IPS-15b (cell line): ENCODE data around the gene UACA.

Experiments used
- H3K27me3 ChIP-seq: one replicate; pipeline ENCODE4 v1.6.1; 2013; ENCODE audit warnings: low read length; ENCODE audit not compliant: control insufficient read depth, insufficient read depth
- H3K36me3 ChIP-seq: one replicate; pipeline ENCODE4 v1.6.1; 2013; ENCODE audit warnings: low read length; ENCODE audit not compliant: control insufficient read depth, insufficient read depth
- H3K4me1 ChIP-seq: one replicate; pipeline ENCODE4 v1.6.1; 2013; ENCODE audit warnings: mild to moderate bottlenecking, low read length; ENCODE audit not compliant: control insufficient read depth, insufficient read depth
- H3K4me3 ChIP-seq: one replicate; pipeline ENCODE4 v1.5.1; 2013; ENCODE audit warnings: low read depth, low read length
- H3K9ac ChIP-seq: one replicate; pipeline ENCODE4 v1.6.1; 2013; ENCODE audit warnings: low read depth, mild to moderate bottlenecking, low read length
- H3K9me3 ChIP-seq: one replicate; pipeline ENCODE4 v1.6.1; 2013; ENCODE audit warnings: mild to moderate bottlenecking, low read length; ENCODE audit not compliant: control insufficient read depth, insufficient read depth

Gene UACA

GRCh38 chr15:70715840-70716485 lies 47.4 kb downstream of the UACA start:
- Histone ChIP-seq H3K27me3 (no peaks in the 10 kb centered on the region), H3K9me3 (no peaks in the 10 kb centered on the region), H3K4me1 (no peaks in the 10 kb centered on the region), H3K9ac (no peak overlapping the region), H3K36me3 (no peaks in the 10 kb centered on the region), H3K4me3 (no peak overlapping the region)

- Histone ChIP-seq H3K9me3 (no peaks in the 10 kb centered on the region), H3K27me3 (no peaks in the 10 kb centered on the region), H3K36me3 (no peaks in the 10 kb centered on the region), H3K4me3 (no peak overlapping the region), H3K9ac (no peak overlapping the region), H3K4me1 (peaks cover 3% of the 10 kb centered on the region)
Measured at GRCh38 chr15:70714565-70714964, 48.8 kb downstream of the UACA start.

- Histone ChIP-seq H3K4me3 (no peak overlapping the region), H3K9me3 (no peaks in the 10 kb centered on the region), H3K9ac (no peak overlapping the region), H3K36me3 (no peaks in the 10 kb centered on the region), H3K4me1 (peaks cover 6% of the 10 kb centered on the region), H3K27me3 (no peaks in the 10 kb centered on the region)
Measured at GRCh38 chr15:70714015-70714414, 49.3 kb downstream of the UACA start.

DNA sequence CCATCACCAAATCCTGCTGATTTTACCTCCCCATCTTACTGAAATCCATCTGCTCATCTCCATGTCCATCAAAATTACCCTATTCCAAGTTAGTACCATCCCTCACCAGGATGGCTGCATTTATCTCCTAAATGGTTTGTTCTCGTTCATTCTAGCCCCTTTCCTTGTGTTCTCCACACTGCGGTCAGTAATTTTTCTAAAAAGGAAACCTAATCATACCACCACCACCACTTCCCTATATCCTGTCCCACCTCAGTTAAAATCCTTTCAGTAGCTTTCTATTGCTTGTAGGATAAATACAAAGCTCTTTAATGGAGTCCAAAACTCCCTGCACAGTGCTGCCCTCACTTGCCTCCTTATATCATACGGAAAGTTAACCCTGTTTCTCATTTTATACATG lies 51.1 kb downstream of the UACA start:
- Histone ChIP-seq H3K9me3 (no peaks in the 10 kb centered on the region), H3K9ac (no peak overlapping the region), H3K4me3 (no peak overlapping the region), H3K36me3 (no peaks in the 10 kb centered on the region), H3K4me1 (peaks cover 10% of the 10 kb centered on the region), H3K27me3 (no peaks in the 10 kb centered on the region)

DNA sequence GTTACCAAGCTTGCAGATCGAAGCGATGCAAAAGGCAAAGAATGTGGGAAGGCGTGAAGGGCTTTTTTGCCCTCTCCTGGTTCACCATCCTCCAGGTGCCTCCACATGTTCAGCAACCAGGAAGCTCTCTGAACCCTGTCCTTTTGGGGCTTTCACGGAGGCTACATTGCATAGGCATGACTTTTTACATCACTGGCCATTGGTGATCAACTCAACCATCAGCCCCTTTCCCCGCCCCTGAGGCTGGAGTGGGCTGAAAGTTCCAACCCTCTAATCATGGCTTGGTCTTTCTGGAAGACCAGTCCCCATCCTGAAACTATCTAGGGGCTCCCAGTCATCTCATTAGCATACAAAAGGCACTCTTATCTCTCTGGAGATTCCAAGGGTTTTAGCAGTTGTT lies 52.6 kb downstream of the UACA start:
- no peak overlapping the region for H3K4me3 ChIP-seq
- no peaks in the 10 kb centered on the region for H3K9me3 ChIP-seq
- H3K4me1 ChIP-seq, result peaks cover 10% of the 10 kb centered on the region

DNA sequence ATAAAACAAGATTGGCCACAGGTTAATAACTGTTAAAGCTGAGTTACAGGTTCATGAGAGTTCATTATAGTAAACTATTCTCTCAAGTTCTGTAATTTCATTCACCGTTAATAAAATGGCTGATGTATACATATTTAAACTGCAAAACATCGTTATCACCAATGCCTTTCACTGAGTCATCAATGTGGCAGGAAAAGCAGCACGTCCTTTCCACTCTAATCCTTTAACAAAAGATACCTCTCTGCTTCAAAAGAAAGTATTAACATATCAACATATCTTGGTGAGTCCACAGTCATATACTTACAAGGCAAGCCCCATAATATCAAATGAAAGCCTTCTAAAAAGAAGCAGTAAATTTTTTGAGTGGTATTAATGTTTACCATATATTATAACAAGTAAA lies 54.5 kb downstream of the UACA start:
- Histone ChIP-seq H3K4me3 (no peak overlapping the region), H3K4me1 (peaks cover 12% of the 10 kb centered on the region), H3K9me3 (no peaks in the 10 kb centered on the region), H3K27me3 (no peaks in the 10 kb centered on the region), H3K36me3 (no peaks in the 10 kb centered on the region), H3K9ac (no peak overlapping the region)

More for the DNA sequence above, 52.6 kb downstream of the UACA start:
- no peaks in the 10 kb centered on the region for H3K27me3 ChIP-seq
- H3K9ac ChIP-seq, result no peak overlapping the region
- no peaks in the 10 kb centered on the region for H3K36me3 ChIP-seq

GRCh38 chr15:70707686-70708300 lies 55.6 kb downstream of the UACA start:
- H3K9ac ChIP-seq, result no peak overlapping the region
- H3K27me3 ChIP-seq, result no peaks in the 10 kb centered on the region
- no peak overlapping the region for H3K4me3 ChIP-seq
- no peaks in the 10 kb centered on the region for H3K9me3 ChIP-seq
- H3K4me1 ChIP-seq, result peaks cover 17% of the 10 kb centered on the region
- no peaks in the 10 kb centered on the region for H3K36me3 ChIP-seq

- Histone ChIP-seq H3K9ac (no peak overlapping the region), H3K4me1 (peaks cover 23% of the 10 kb centered on the region), H3K36me3 (no peaks in the 10 kb centered on the region), H3K4me3 (no peak overlapping the region), H3K27me3 (no peaks in the 10 kb centered on the region), H3K9me3 (no peaks in the 10 kb centered on the region)
Measured at GRCh38 chr15:70704731-70705130, 58.6 kb downstream of the UACA start.

GRCh38 chr15:70704166-70704565 lies 59.2 kb downstream of the UACA start:
- H3K36me3 ChIP-seq, result no peaks in the 10 kb centered on the region
- H3K9ac ChIP-seq, result no peak overlapping the region
- H3K4me3 ChIP-seq, result no peak overlapping the region
- H3K27me3 ChIP-seq, result no peaks in the 10 kb centered on the region
- peaks cover 22% of the 10 kb centered on the region for H3K4me1 ChIP-seq
- no peaks in the 10 kb centered on the region for H3K9me3 ChIP-seq

GRCh38 chr15:70703096-70703878 lies 60.1 kb downstream of the UACA start:
- H3K36me3 ChIP-seq, result no peaks in the 10 kb centered on the region
- H3K4me3 ChIP-seq, result no peak overlapping the region
- H3K9ac ChIP-seq, result no peak overlapping the region
- peaks cover 16% of the 10 kb centered on the region for H3K4me1 ChIP-seq
- no peaks in the 10 kb centered on the region for H3K27me3 ChIP-seq
- no peaks in the 10 kb centered on the region for H3K9me3 ChIP-seq

DNA sequence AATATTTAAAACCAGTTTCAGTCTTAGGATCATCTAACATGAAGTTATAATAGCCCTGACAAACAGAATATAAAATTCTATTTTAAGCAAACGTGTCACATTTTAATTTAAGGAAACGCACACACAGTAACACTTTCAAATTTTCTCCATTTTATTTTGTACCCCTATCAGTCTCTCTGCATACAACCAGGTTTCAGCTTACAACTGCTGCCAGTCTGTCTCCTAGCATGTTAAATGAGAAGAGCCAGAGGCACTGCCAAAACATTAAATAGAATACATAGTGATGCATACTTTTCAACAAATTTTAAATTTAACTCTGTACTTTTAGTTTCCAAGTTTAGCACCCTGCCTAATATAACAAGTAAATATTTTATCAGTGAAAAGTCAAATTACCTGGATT lies 60.8 kb downstream of the UACA start:
- Histone ChIP-seq H3K27me3 (no peaks in the 10 kb centered on the region), H3K4me3 (no peak overlapping the region), H3K9me3 (no peaks in the 10 kb centered on the region), H3K9ac (no peak overlapping the region), H3K36me3 (no peaks in the 10 kb centered on the region), H3K4me1 (peaks cover 16% of the 10 kb centered on the region)
